ENCODE results near the gene MSI2. TPM values are rescaled to one million over a fixed set of nuclear protein-coding genes. Genes with fewer than 3 reads are reported as not detected.

The MSI2 gene
- total and polyA plus RNA-seq, 2 donors (not counting 3 experiments of a cell fraction or from before 2014, with no cell fraction given): 20.9 to 59.3 TPM

GRCh38 chr17:57704448-57704847 is 448.1 kb downstream of the MSI2 start:
- ChIA-PET CTCF (no interaction called here), POLR2A (no interaction called here)
- no peak overlapping the region for H2AFZ ChIP-seq (ENCODE audit: low read depth, low read length)
- no peaks in the 10 kb centered on the region for H4K20me1 ChIP-seq (replicated peaks; ENCODE audit: control insufficient read depth, extremely low read depth, insufficient read depth, low read length)
- peaks cover 9 to 10% of the 10 kb centered on the region in 2 experiments for H3K27me3 ChIP-seq (ENCODE audit: control insufficient read depth in 2 of 2, insufficient read depth in 2 of 2, low read length in 2 of 2)
- no peak overlapping the region for H3K27ac ChIP-seq (ENCODE audit: insufficient read depth, low read depth, low read length)
- FAIRE-seq: no peak
- no peak for DNase-seq (ENCODE audit: low read depth, low spot score)
- H3K9me3 ChIP-seq (replicated peaks; ENCODE audit: control insufficient read depth, insufficient read depth, low read length): no peaks in the 10 kb centered on the region
- dilution Hi-C loops (cut with MboI; ENCODE audit: extremely low pct_ligation_motif_present, low sequenced_read_pairs) (no loop called here), intact Hi-C loops (cut with micrococcal nuclease) (no loop called here)
- no peaks in the 10 kb centered on the region for H3K79me2 ChIP-seq (ENCODE audit: control insufficient read depth, insufficient read depth, low read length)
- H3K4me3 ChIP-seq (replicated peaks in 1 of 3; ENCODE audit: insufficient read depth in 1 of 3, low read depth in 1 of 3, low read length in 3 of 3): no peak overlapping the region
- no peaks in the 10 kb centered on the region for H3K36me3 ChIP-seq (ENCODE audit: control insufficient read depth in 2 of 2, extremely low read depth in 1 of 2, insufficient read depth in 2 of 2, low read length in 2 of 2)
- no peak overlapping the region for H3K4me2 ChIP-seq (ENCODE audit: insufficient read depth, low read length)
- H3K9ac ChIP-seq (replicated peaks; ENCODE audit: extremely low read depth, insufficient read depth, low read length): no peak overlapping the region
- H3K9me1 ChIP-seq (replicated peaks; ENCODE audit: control insufficient read depth, extremely low read depth, insufficient read depth, low read length): no peaks in the 10 kb centered on the region
- TF ChIP-seq MYC (IDR thresholded peaks at IDR 0.05; ENCODE audit: low read depth, low read length): no peak
- no peaks in the 10 kb centered on the region for H3K4me1 ChIP-seq (ENCODE audit: control insufficient read depth, extremely low read depth, insufficient read depth, low read length)
- no TSS peak for BruUV-seq (replicated peaks)

- Histone ChIP-seq H3K9ac (replicated peaks; ENCODE audit: extremely low read depth, insufficient read depth, low read length) (no peak overlapping the region), H3K4me1 (ENCODE audit: control insufficient read depth, extremely low read depth, insufficient read depth, low read length) (no peaks in the 10 kb centered on the region), H3K4me2 (ENCODE audit: insufficient read depth, low read length) (no peak overlapping the region), H3K9me1 (replicated peaks; ENCODE audit: control insufficient read depth, extremely low read depth, insufficient read depth, low read length) (no peaks in the 10 kb centered on the region), H3K4me3 (replicated peaks in 1 of 3; ENCODE audit: insufficient read depth in 1 of 3, low read depth in 1 of 3, low read length in 3 of 3) (no peak overlapping the region), H4K20me1 (replicated peaks; ENCODE audit: control insufficient read depth, extremely low read depth, insufficient read depth, low read length) (no peaks in the 10 kb centered on the region), H3K36me3 (ENCODE audit: control insufficient read depth in 2 of 2, extremely low read depth in 1 of 2, insufficient read depth in 2 of 2, low read length in 2 of 2) (no peaks in the 10 kb centered on the region), H3K27ac (ENCODE audit: insufficient read depth, low read depth, low read length) (no peak overlapping the region), H3K27me3 (ENCODE audit: control insufficient read depth in 2 of 2, insufficient read depth in 2 of 2, low read length in 2 of 2) (peaks cover 9 to 13% of the 10 kb centered on the region in 2 experiments), H3K9me3 (replicated peaks; ENCODE audit: control insufficient read depth, insufficient read depth, low read length) (no peaks in the 10 kb centered on the region), H3K79me2 (ENCODE audit: control insufficient read depth, insufficient read depth, low read length) (no peaks in the 10 kb centered on the region), H2AFZ (ENCODE audit: low read depth, low read length) (no peak overlapping the region)
- CTCF ChIA-PET: interaction anchor here (0.6 to 1.7 kb wide), 4 partner anchors 15 to 463 kb away, joined by 3 to 5 read pairs (median 4); no protein-coding TSS in a partner anchor
- DNase-seq (ENCODE audit: low read depth, low spot score) (no peak), FAIRE-seq (no peak)
- POLR2A ChIA-PET: no interaction called here
- dilution Hi-C loops (cut with MboI; ENCODE audit: extremely low pct_ligation_motif_present, low sequenced_read_pairs): no loop called here
- intact Hi-C loops (cut with micrococcal nuclease): no loop called here
- TF ChIP-seq MAX (IDR thresholded peaks at IDR 0.05; ENCODE audit: insufficient read depth, insufficient read length) (no peak), JUN (IDR thresholded peaks at IDR 0.05; ENCODE audit: borderline replicate concordance, insufficient read depth, insufficient read length, low read depth) (no peak), CTCF (IDR thresholded peaks at IDR 0.05; ENCODE audit: extremely low read depth in 1 of 2, insufficient read depth in 1 of 2, low read depth in 1 of 2, low read length in 2 of 2) (no peak), MYC (IDR thresholded peaks at IDR 0.05; ENCODE audit: low read depth, low read length) (no peak)
- BruUV-seq (replicated peaks): no TSS peak
These were observed 449.8 kb downstream of the MSI2 start for GRCh38 chr17:57705921-57706695.

Data from endothelial cell of umbilical vein (primary cell).